Mucosa of descending colon (tissue), 3 donors: ENCODE results near the gene ZNF532. TPM values are rescaled to one million over a fixed set of nuclear protein-coding genes. Genes with fewer than 3 reads are reported as not detected.

Source experiments
- ATAC-seq: fragments of 200-7000 bp; cut with Tn5 transposase; one replicate; pipeline ENCODE4 v1.9.1; 2020; ENCODE audit warnings: mild to moderate bottlenecking, moderate library complexity
- DNase-seq, 3 donors: peaks; one replicate each; pipeline ENCODE4 v3.0.0-alpha.2; 2020
- H3K36me3 ChIP-seq: fragments of 200-600 bp; one replicate; pipeline ENCODE4 v1.8.0; 2021; ENCODE audit warnings: low read depth, mild to moderate bottlenecking
- H3K4me1 ChIP-seq: fragments of 200-600 bp; one replicate; pipeline ENCODE4 v1.8.0; 2021; ENCODE audit warnings: low read depth, mild to moderate bottlenecking
- H3K4me3 ChIP-seq: fragments of 200-600 bp; one replicate; pipeline ENCODE4 v1.8.0; 2021; ENCODE audit warnings: mild to moderate bottlenecking
- H3K9me3 ChIP-seq: fragments of 200-600 bp; one replicate; pipeline ENCODE4 v1.8.0; 2021; ENCODE audit warnings: mild to moderate bottlenecking
- intact Hi-C, 2 donors: fragments of 100-400 bp; cut with DNase I in 1 of 2; cut with micrococcal nuclease in 1 of 2; formaldehyde crosslinking; loops; one replicate each; pipeline versions ENCODE4 v1.11.0 to v1.11.1; 2022; cut with DNase I, micrococcal nuclease
- total RNA-seq, 3 donors: library from RNA; stranded (reverse); fragmentation: NEBNext Ultra II Directional in 2 of 3; extraction: Animal tissue kit (Norgen Biotek cat#: 25700) in 2 of 3; gene quantifications; one replicate each; pipeline versions ENCODE4 v1.2.1 to v1.2.4, GENCODE V29; 2021 to 2023
- TF ChIP-seq, protein P1 (sequence below): fragments of 200-600 bp; IDR thresholded peaks from one replicate; pipeline ENCODE4 v1.8.0; 2022; ENCODE audit warnings: antibody characterized with exemption, mild to moderate bottlenecking
- donor health status: DM: no; HTN: no; CAD: no; lungs with moderate emphysema.
- donor health status: DM: no; HTN: no; CAD: no.
- donor health status: DM: no; HTN: yes; CAD: no.

The ZNF532 gene
- total RNA-seq, 3 donors from 2014 or later = 11.2 to 104 (median 16.3) TPM

DNA sequence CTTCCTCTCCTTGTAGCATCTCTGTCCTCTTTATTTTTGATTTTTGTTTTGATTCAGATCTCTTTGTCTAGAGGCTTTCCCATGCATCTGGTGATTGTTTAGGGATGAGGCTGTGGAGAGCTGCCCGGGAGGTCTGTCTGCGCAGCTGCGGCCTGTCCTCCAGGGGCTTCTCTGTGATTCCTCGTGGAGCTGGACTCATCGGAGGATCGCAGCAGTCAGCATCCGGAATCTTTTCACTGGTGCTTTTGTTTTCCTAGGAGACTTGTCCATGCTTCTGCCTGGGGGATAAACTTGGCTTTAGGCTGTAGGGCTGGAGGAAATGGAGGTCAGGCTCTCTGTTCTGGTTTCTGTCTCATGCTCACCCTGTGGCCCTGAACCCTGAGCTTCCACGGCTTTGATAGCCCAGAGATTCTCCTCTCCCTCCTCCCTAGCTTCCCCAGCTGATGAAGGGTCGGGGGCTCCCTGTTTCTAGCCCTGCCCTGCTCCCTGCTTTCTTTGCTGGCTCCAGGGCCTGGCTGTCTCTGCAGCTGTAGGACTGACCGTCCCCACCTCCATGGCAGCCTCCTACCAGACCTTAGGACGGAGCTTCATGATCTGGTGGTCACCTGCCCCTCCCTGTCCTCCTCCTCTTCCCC, 35.5 kb downstream of the ZNF532 start:
- ATAC-seq = no peak
- no peaks in the 10 kb centered on the region for H3K4me1 ChIP-seq
- H3K9me3 ChIP-seq = no peaks in the 10 kb centered on the region

GRCh38 chr18:58901143-58901542, 36.5 kb downstream of the ZNF532 start:
- H3K36me3 ChIP-seq = no peaks in the 10 kb centered on the region
- H3K4me1 ChIP-seq = no peaks in the 10 kb centered on the region
- ATAC-seq (no peak), DNase-seq (no peak)
- no peaks in the 10 kb centered on the region for H3K9me3 ChIP-seq
- TF ChIP-seq, protein P1, sequence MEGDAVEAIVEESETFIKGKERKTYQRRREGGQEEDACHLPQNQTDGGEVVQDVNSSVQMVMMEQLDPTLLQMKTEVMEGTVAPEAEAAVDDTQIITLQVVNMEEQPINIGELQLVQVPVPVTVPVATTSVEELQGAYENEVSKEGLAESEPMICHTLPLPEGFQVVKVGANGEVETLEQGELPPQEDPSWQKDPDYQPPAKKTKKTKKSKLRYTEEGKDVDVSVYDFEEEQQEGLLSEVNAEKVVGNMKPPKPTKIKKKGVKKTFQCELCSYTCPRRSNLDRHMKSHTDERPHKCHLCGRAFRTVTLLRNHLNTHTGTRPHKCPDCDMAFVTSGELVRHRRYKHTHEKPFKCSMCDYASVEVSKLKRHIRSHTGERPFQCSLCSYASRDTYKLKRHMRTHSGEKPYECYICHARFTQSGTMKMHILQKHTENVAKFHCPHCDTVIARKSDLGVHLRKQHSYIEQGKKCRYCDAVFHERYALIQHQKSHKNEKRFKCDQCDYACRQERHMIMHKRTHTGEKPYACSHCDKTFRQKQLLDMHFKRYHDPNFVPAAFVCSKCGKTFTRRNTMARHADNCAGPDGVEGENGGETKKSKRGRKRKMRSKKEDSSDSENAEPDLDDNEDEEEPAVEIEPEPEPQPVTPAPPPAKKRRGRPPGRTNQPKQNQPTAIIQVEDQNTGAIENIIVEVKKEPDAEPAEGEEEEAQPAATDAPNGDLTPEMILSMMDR = no peak
- intact Hi-C loops = no loop called here
- H3K4me3 ChIP-seq = no peak overlapping the region

More for the DNA sequence above, 35.5 kb downstream of the ZNF532 start:
- TF ChIP-seq, protein P1 = no peak
- Histone ChIP-seq H3K4me3 (no peak overlapping the region), H3K36me3 (no peaks in the 10 kb centered on the region)
- no peak for DNase-seq
- intact Hi-C loops = no loop called here

DNA sequence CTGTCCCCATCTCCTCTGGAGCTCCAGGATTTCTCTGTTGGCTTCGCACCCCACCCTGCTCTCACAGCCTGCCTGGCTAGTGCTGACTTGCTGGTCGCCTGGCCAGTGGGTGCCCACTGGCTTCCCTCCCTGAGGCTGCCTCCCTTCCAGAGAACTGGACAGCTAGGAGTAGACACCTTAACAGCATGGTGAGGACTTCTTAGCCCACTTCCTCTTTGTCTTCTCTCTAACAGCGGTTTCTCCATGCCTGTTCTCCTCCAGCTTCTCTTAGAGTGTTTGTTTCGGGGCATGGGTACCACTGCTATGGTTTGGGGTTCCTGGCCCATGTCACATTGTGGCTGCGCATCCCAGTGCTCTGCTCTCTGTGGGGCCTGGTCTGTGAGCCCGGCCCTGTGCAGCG, 37.1 kb downstream of the ZNF532 start:
- DNase-seq (no peak), ATAC-seq (no peak)
- H3K9me3 ChIP-seq = no peaks in the 10 kb centered on the region
- TF ChIP-seq, protein P1 = no peak
- no peaks in the 10 kb centered on the region for H3K36me3 ChIP-seq
- H3K4me3 ChIP-seq = no peak overlapping the region
- intact Hi-C loops = no loop called here
- H3K4me1 ChIP-seq = no peaks in the 10 kb centered on the region

DNA sequence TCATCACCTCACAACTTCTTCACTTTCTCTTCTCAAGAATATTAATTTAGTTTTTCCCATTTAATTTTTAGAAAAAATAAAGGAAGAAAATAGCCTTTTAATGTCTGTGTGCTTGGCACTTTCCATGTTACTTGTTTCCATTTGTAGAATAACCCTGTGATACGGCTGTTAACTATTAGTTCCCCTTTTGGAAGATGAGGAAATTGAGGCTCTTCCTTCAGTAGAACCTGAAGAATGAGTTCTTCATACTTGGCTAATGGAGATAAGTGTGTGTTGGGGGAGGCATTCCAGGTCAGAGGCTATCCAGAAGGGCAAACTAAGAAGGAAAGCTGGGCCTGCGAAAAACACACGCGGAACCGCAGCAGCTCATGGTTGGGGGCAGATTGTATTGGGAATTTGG, 38.3 kb downstream of the ZNF532 start:
- intact Hi-C loops = no loop called here
- no peaks in the 10 kb centered on the region for H3K4me1 ChIP-seq
- DNase-seq (no peak), ATAC-seq (no peak)
- no peak overlapping the region for H3K4me3 ChIP-seq
- H3K9me3 ChIP-seq = no peaks in the 10 kb centered on the region
- TF ChIP-seq, protein P1 = no peak
- H3K36me3 ChIP-seq = no peaks in the 10 kb centered on the region

DNA sequence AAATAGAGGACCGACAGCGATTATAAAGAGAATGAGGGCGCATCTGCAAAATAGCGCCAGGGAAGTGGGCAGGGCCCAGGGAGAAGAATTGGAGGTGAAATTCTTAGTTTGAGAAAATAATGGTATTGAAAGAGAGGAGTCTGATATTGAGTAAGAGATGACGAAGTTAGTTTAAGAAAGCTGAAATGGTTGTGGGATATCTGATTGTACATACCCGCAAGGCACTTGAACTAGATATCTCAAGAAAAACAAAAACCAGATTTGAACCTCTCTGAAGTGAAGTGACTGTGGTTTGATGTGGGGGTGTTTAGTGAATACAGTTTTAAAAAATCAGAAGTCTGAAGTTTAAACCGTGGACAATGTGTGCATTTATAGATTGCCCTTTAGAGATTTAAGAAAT, 38.9 kb downstream of the ZNF532 start:
- intact Hi-C loops = no loop called here

More for the DNA sequence above, 38.9 kb downstream of the ZNF532 start:
- DNase-seq = no peak
- H3K4me3 ChIP-seq = no peak overlapping the region
- H3K9me3 ChIP-seq = no peaks in the 10 kb centered on the region
- H3K4me1 ChIP-seq = no peaks in the 10 kb centered on the region
- H3K36me3 ChIP-seq = no peaks in the 10 kb centered on the region
- no peak for ATAC-seq
- TF ChIP-seq, protein P1 = no peak
